Progenitor cell of endocrine pancreas (in vitro differentiated cells): ENCODE data around the gene SSH2. TPM values are rescaled to one million over a fixed set of nuclear protein-coding genes. Genes with fewer than 3 reads are reported as not detected.
"Not testable (repeated sequence)": the region's sequence is repeated elsewhere in the genome, so short reads cannot be mapped to it uniquely, and the experiment has no call there.

Source experiments
- DNase-seq: peaks from one replicate; pipeline ENCODE4 v3.0.0; 2021; ENCODE audit warnings: low spot score; ENCODE audit not compliant: unreplicated experiment
- H3K27ac Mint-ChIP-seq: 2 replicates; pipeline ENCODE4 v1.8.0; 2021; ENCODE audit warnings: mild to moderate bottlenecking, moderate library complexity, mixed read lengths
- H3K27me3 Mint-ChIP-seq: 2 replicates; pipeline ENCODE4 v1.8.0; 2021; ENCODE audit warnings: mixed read lengths
- H3K36me3 Mint-ChIP-seq: 2 replicates; pipeline ENCODE4 v1.8.0; 2022; ENCODE audit warnings: mixed read lengths; ENCODE audit not compliant: insufficient read depth
- H3K4me1 Mint-ChIP-seq: 2 replicates; pipeline ENCODE4 v1.8.0; 2021; ENCODE audit warnings: low read depth, mixed read lengths
- H3K4me3 Mint-ChIP-seq: 2 replicates; pipeline ENCODE4 v1.8.0; 2021; ENCODE audit warnings: low read depth, mild to moderate bottlenecking, moderate library complexity, mixed read lengths
- H3K9me3 Mint-ChIP-seq: 2 replicates; pipeline ENCODE4 v1.8.0; 2021; ENCODE audit warnings: low read depth, mixed read lengths
- CTCF ChIP-seq: fragments of 200-600 bp; sonication (generic); IDR thresholded peaks from one replicate; pipeline ENCODE4 v1.5.0; 2021; ENCODE audit warnings: antibody characterized with exemption, mild to moderate bottlenecking; ENCODE audit not compliant: unreplicated experiment
- total RNA-seq: library from RNA; stranded (reverse); gene quantifications from 2 replicates; pipeline ENCODE4 v1.2.1, GENCODE V29; 2021

The SSH2 gene
- total RNA-seq, 1 donor from 2014 or later = 20.7 TPM

- no peak overlapping the region for H3K4me3 Mint-ChIP-seq
- H3K27ac Mint-ChIP-seq = no peak overlapping the region
- no peaks in the 10 kb centered on the region for H3K4me1 Mint-ChIP-seq
- TF ChIP-seq CTCF = no peak
- peaks cover under 1% of the 10 kb centered on the region for H3K36me3 Mint-ChIP-seq
- H3K9me3 Mint-ChIP-seq = peaks cover 2% of the 10 kb centered on the region
- DNase-seq = no peak
- no peaks in the 10 kb centered on the region for H3K27me3 Mint-ChIP-seq
Measured at GRCh38 chr17:29885031-29885640, 44.9 kb downstream of the SSH2 start.

GRCh38 chr17:29883497-29883896, 46.5 kb downstream of the SSH2 start:
- Mint-ChIP-seq H3K9me3 (no peaks in the 10 kb centered on the region), H3K27me3 (no peaks in the 10 kb centered on the region), H3K4me1 (no peaks in the 10 kb centered on the region), H3K27ac (no peak overlapping the region), H3K36me3 (no peaks in the 10 kb centered on the region), H3K4me3 (no peak overlapping the region)
- TF ChIP-seq CTCF = no peak
- DNase-seq = no peak

- Mint-ChIP-seq H3K36me3 (peaks cover 4% of the 10 kb centered on the region), H3K4me1 (no peaks in the 10 kb centered on the region), H3K4me3 (no peak overlapping the region), H3K27me3 (no peaks in the 10 kb centered on the region), H3K27ac (no peak overlapping the region), H3K9me3 (peaks cover 5% of the 10 kb centered on the region)
- TF ChIP-seq CTCF = no peak
- no peak for DNase-seq
Measured at GRCh38 chr17:29881256-29881655, 48.8 kb downstream of the SSH2 start.

- no peak for TF ChIP-seq CTCF
- Mint-ChIP-seq H3K27me3 (peaks cover 5% of the 10 kb centered on the region), H3K4me3 (no peak overlapping the region), H3K9me3 (peaks cover 17% of the 10 kb centered on the region), H3K36me3 (peaks cover 8% of the 10 kb centered on the region), H3K27ac (no peak overlapping the region), H3K4me1 (peaks cover 4% of the 10 kb centered on the region)
- DNase-seq = no peak
Measured at GRCh38 chr17:29880031-29880430, 50.0 kb downstream of the SSH2 start.

- TF ChIP-seq CTCF = no peak
- H3K27me3 Mint-ChIP-seq = peaks cover 8% of the 10 kb centered on the region
- peaks cover 8% of the 10 kb centered on the region for H3K36me3 Mint-ChIP-seq
- DNase-seq = no peak
- H3K4me3 Mint-ChIP-seq = no peak overlapping the region
- H3K9me3 Mint-ChIP-seq = peaks cover 20% of the 10 kb centered on the region
- peaks cover 4% of the 10 kb centered on the region for H3K4me1 Mint-ChIP-seq
- H3K27ac Mint-ChIP-seq = no peak overlapping the region
Measured at GRCh38 chr17:29874931-29875596, 55.0 kb downstream of the SSH2 start.

- not testable (repeated sequence) for H3K4me3 Mint-ChIP-seq, DNase-seq, H3K27ac Mint-ChIP-seq, H3K36me3 Mint-ChIP-seq, H3K4me1 Mint-ChIP-seq, H3K27me3 Mint-ChIP-seq
- peaks cover 20% of the 10 kb centered on the region for H3K9me3 Mint-ChIP-seq
Measured at GRCh38 chr17:29874358-29874757, 55.7 kb downstream of the SSH2 start.
